Effector memory CD8-positive, alpha-beta T cell (primary cell): ENCODE results near the gene SLA2.
"Not testable (repeated sequence)": the region's sequence is repeated elsewhere in the genome, so short reads cannot be mapped to it uniquely, and the experiment has no call there.

Experiments
- ATAC-seq: fragments of 150-1000 bp; cut with Tn5 transposase; replicated peaks from 2 replicates; pipeline ENCODE4 v1.10.0; 2021; ENCODE audit warnings: mild to moderate bottlenecking, moderate library complexity
- DNase-seq, 3 experiments: peaks; one replicate each; pipeline ENCODE4 v3.0.0; 2021
- H3K27ac Mint-ChIP-seq, 2 donors: one replicate each; pipeline ENCODE4 v1.8.0; 2022; ENCODE audit warnings: mild to moderate bottlenecking in 2 of 2, mixed read lengths in 2 of 2, moderate library complexity in 2 of 2
- H3K27me3 Mint-ChIP-seq, 2 donors: one replicate each; pipeline ENCODE4 v1.8.0; 2022; ENCODE audit warnings: mixed read lengths in 2 of 2
- H3K36me3 Mint-ChIP-seq: one replicate; pipeline ENCODE4 v1.8.0; 2022; ENCODE audit warnings: mild to moderate bottlenecking, moderate library complexity, mixed read lengths; ENCODE audit not compliant: insufficient read depth
- H3K4me1 Mint-ChIP-seq, 2 donors: one replicate each; pipeline ENCODE4 v1.8.0; 2022; ENCODE audit warnings: low read depth in 2 of 2, mixed read lengths in 2 of 2
- H3K4me3 Mint-ChIP-seq, 2 donors: one replicate each; pipeline ENCODE4 v1.8.0; 2022; ENCODE audit warnings: mild to moderate bottlenecking in 2 of 2, mixed read lengths in 2 of 2, moderate library complexity in 2 of 2
- H3K9me3 Mint-ChIP-seq, 2 donors: one replicate each; pipeline ENCODE4 v1.8.0; 2022; ENCODE audit warnings: mixed read lengths in 2 of 2

The SLA2 gene

DNA sequence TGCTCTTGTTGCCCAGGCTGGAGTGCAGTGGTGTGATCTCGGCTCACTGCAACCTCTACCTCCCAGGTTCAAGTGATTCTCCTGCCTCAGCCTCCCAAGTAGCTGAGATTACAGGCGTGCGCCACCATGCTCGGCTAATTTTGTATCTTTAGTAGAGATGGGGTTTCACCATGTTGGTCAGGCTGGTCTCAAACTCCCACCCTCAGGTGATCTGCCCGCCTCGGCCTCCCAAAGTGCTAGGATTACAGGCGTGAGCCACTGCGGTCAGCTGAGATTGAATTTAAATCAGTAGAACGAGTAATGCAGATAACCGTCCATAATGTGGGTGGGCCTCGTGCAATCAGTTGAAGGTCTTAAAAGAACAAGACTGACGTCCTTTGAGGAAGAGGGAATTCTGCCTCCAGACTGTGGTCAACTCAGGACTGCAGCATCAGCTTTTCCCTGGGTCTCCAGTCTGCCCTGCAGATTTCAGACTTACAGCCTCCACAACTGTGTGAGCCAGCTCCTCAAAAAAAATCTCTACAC, 7.1 kb downstream of the SLA2 start:
- H3K9me3 Mint-ChIP-seq, H3K4me3 Mint-ChIP-seq, H3K27me3 Mint-ChIP-seq, DNase-seq, ATAC-seq: not testable (repeated sequence)
- H3K27ac Mint-ChIP-seq = peak overlapping the region in 1 of 2 donors; percentile 70
- peaks cover 91% of the 10 kb centered on the region for H3K36me3 Mint-ChIP-seq
- H3K4me1 Mint-ChIP-seq = peaks cover 28 to 29% of the 10 kb centered on the region in 2 donors

DNA sequence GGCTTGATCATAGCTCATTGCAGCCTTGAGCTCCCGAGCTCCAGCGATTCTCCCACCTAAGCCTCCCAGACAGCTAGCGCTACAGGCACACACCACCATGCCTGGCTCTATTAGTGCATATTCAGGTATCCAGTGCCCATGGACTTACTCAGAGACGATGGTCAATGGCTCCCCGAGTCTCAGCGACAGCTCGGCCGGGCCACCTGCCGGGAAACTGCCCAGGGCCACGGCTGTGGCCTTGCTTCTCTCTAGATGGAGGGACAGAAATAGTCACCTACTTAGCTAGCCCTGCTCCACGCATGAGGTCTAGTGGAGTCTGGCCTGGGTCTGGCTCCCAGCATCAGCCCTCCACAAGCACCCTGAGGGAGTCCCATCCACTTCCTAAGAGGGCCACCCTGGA, 11.7 kb downstream of the SLA2 start:
- DNase-seq (no peak), ATAC-seq (no peak)
- no peak overlapping the region for H3K4me3 Mint-ChIP-seq
- peak overlapping the region; percentile 11 to 96 for H3K27ac Mint-ChIP-seq
- peaks cover 87% of the 10 kb centered on the region for H3K36me3 Mint-ChIP-seq
- no peaks in the 10 kb centered on the region for H3K27me3 Mint-ChIP-seq
- H3K9me3 Mint-ChIP-seq = no peaks in the 10 kb centered on the region
- peaks cover 29 to 33% of the 10 kb centered on the region in 2 donors for H3K4me1 Mint-ChIP-seq

DNA sequence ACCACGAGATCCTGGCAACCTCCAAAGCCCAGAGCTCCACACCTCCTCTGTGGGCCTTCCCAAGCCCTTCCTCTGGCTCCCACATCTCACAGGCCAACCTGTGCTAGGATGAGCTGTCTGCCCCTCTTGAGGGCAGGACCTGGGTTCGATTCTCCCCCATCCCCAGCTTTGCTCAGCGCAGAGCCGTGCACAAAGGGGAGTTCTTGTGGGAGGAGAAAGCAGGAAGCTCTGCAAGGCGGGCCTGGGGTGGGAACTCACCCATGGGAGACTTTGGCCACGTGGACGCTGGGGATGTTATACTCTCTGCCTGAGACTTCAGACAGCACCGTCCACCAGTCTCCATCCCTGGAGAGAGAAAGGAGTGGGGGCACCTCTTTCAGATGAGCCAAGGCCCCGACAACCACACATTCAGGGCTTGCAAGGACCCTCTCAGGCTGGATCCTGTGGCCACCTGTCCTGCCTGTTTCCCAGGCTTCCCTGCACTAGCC, 12.7 kb downstream of the SLA2 start:
- no peaks in the 10 kb centered on the region for H3K27me3 Mint-ChIP-seq
- no peaks in the 10 kb centered on the region for H3K9me3 Mint-ChIP-seq
- peak overlapping the region; percentile 96 to 98 for H3K27ac Mint-ChIP-seq
- H3K36me3 Mint-ChIP-seq = peaks cover 84% of the 10 kb centered on the region
- no peak overlapping the region for H3K4me3 Mint-ChIP-seq
- no peak for DNase-seq
- H3K4me1 Mint-ChIP-seq = peaks cover 32 to 37% of the 10 kb centered on the region in 2 donors
- ATAC-seq = no peak

DNA sequence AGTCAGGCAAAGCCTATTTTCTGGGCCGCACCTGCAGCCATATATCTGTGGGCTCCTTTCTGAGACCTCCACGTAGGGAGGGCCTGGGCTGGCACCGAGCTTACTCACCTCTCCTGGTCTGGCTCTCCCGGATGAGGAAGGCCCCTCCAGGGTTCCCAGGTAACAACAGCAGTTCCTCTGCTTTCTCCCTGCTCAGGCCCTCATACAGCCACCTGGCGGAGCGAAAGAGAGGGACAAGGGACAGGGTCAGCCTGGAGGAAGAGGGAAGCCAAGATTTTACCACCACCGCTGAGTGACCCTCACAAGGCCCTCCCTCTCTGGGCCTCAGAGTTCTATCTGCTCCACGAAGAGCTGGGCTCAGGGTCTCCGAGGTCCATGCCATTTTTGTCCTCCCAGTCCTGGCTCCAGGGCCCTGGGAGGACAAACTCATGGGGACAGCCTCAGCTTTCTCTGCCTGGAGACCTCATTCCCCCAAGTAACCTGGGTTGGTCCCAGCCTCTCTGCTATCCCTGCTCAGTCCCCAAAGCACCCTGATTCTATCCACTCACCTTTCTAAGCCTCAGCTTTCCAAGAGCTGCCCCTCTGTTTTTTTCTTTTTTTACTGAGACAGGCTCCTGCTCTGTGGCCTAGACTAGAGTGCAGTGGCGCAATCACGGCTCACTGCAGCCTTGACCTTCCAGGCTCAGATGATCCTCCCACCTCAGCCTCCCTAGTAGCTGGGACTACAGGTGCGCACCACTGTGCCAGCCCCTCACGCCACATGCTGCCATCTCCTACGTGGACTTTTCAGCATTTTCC, 13.3 kb downstream of the SLA2 start:
- Mint-ChIP-seq H3K27ac (peak overlapping the region; percentile 96 to 98), H3K9me3 (no peaks in the 10 kb centered on the region), H3K36me3 (peaks cover 84% of the 10 kb centered on the region), H3K4me3 (peak overlapping the region in 1 of 2 donors; percentile 2), H3K27me3 (no peaks in the 10 kb centered on the region), H3K4me1 (peaks cover 36 to 44% of the 10 kb centered on the region in 2 donors)
- ATAC-seq (no peak), DNase-seq (no peak)

DNA sequence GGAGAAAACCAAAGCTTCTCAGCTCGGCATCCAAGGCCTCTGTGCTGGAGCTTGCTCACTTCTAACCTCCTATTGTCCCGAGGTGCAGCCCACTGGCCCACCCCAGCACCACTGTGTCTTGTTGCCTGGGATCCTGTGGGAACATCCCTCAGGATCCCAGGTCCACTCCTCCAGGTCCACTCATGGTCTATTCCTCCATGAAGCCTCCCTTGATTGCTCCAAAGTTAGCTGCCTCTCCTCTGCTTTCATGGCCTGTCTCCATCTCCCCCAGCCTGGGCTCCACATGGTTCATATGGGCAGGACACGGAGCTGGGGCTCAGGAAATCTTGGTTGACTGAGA, 13.9 kb downstream of the SLA2 start:
- ATAC-seq = no peak
- no peaks in the 10 kb centered on the region for H3K27me3 Mint-ChIP-seq
- peak overlapping the region in 1 of 2 donors; percentile 2 for H3K4me3 Mint-ChIP-seq
- H3K9me3 Mint-ChIP-seq = no peaks in the 10 kb centered on the region
- H3K4me1 Mint-ChIP-seq = peaks cover 41 to 49% of the 10 kb centered on the region in 2 donors
- H3K36me3 Mint-ChIP-seq = peaks cover 84% of the 10 kb centered on the region
- DNase-seq = no peak
- peak overlapping the region; percentile 96 to 98 for H3K27ac Mint-ChIP-seq

DNA sequence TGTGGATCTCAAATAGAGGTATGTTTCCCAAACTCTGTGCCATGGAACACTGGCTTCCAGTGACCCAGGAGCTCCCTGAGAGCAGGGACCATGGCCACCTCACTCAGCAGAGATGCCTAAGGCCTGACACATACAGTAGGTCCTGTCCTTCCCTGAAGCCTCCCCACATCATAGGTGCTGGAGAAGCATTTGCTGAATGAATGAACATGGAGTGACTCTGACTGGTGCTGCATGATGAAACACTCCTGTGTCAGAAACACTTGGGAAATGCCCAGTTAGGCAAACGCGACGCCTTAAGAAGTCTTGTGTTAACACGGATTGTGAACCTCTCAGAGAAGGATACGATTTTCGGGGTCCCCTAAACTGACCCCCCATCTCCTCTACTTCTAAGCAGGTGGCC, 14.3 kb downstream of the SLA2 start:
- H3K9me3 Mint-ChIP-seq = no peaks in the 10 kb centered on the region
- peaks cover 45 to 54% of the 10 kb centered on the region in 2 donors for H3K4me1 Mint-ChIP-seq
- no peaks in the 10 kb centered on the region for H3K27me3 Mint-ChIP-seq
- H3K36me3 Mint-ChIP-seq = peaks cover 84% of the 10 kb centered on the region
- peak overlapping the region; percentile 96 to 98 for H3K27ac Mint-ChIP-seq
- no peak overlapping the region for H3K4me3 Mint-ChIP-seq
- DNase-seq (no peak), ATAC-seq (no peak)

DNA sequence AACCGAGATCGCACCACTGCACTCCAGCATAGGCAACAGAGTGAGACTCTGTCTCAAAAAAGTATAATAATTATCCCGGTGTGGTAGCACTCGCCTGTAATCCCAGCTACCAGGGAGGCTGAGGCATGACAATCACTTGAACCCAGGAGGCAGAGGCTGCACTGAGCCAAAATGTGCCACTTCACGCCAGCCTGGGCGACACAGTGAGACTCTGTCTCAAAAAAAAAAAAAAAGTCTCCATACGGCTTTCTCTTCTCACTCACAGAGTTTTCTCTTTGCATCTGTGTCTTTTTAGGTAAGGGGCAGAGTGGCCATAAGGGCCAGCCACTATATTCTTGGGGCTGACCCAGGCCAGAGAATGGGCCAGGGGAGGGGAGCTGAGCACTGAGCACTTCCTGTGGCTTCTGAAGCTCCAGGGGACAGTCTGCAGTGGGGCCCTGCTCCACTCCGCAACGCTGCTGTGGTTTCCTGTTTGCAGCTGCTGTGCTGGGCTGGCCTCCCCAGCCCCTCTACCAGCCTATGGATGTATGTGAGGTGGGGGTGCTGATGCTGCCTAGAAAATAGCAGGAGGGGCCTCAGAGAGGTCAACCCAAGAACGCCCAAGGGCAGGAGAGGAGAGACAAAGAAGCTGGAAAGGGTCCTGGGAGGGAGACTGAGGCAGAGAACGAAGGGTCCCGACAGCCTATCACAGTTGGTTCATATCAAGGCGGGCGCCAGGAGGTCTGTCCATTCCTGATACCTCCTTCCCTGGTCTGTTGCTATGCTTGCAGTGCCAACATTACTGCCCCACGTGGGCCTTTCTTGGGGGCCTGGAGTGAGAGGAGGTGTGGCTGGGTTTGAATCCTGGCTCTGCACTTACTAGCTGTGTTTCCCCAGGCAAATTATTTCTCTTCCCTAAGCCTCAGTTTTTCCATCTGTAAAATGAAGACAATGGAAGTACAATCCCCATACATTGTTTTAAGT, 16.0 kb downstream of the SLA2 start:
- no peaks in the 10 kb centered on the region for H3K27me3 Mint-ChIP-seq
- peaks cover 45 to 50% of the 10 kb centered on the region in 2 donors for H3K4me1 Mint-ChIP-seq
- no peaks in the 10 kb centered on the region for H3K9me3 Mint-ChIP-seq
- DNase-seq = peak; percentile 39 to 59 (median 43)
- peak overlapping the region; percentile 77 to 83 for H3K4me3 Mint-ChIP-seq
- ATAC-seq = peak; percentile 75
- peaks cover 84% of the 10 kb centered on the region for H3K36me3 Mint-ChIP-seq
- peak overlapping the region; percentile 96 to 98 for H3K27ac Mint-ChIP-seq

DNA sequence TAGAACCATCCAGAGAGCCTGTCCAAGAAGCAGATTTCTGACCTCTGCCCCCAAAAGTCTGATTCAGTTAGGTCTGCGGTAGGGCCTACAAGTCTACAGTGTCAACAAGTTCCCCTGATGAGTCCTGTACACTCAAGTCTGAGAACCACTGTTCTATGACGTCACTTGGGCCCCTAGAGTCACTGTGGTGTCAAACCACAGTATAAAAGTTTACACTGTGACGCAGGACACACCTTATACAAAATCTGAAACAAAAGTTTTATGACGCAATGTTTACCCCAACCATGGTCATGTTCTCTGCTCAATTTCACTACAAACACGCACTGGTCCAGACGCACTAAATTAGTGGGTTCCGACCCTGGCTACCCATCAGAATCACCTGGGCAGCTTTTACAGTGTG, 17.9 kb downstream of the SLA2 start:
- ATAC-seq = peak; percentile 83
- H3K4me3 Mint-ChIP-seq = peak overlapping the region in 1 of 2 donors; percentile 39
- no peaks in the 10 kb centered on the region for H3K9me3 Mint-ChIP-seq
- peaks cover 84% of the 10 kb centered on the region for H3K36me3 Mint-ChIP-seq
- H3K27me3 Mint-ChIP-seq = no peaks in the 10 kb centered on the region
- peak overlapping the region; percentile 96 to 98 for H3K27ac Mint-ChIP-seq
- DNase-seq = peak; percentile 54 to 68 (median 64)
- H3K4me1 Mint-ChIP-seq = peaks cover 50 to 61% of the 10 kb centered on the region in 2 donors

DNA sequence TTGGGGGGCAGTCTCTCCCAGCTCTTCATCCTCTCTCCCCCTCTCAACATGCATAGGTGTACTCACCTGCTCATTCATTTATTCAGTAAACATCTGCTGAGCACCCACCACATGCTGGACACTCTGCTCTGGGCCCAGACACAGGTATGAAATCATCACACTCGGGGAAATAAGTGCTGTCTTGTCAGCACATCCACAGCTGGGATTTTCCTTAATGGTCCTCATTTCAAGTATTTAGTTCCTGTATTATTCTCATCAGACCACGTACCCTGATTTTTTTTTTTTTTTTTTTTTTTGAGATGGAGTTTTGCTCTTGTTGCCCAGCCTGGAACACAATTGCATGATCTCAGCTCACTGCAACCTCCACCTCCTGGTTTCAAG, 21.1 kb downstream of the SLA2 start:
- no peak for ATAC-seq
- H3K9me3 Mint-ChIP-seq = no peaks in the 10 kb centered on the region
- H3K4me1 Mint-ChIP-seq = peaks cover 39 to 55% of the 10 kb centered on the region in 2 donors
- peaks cover 76% of the 10 kb centered on the region for H3K36me3 Mint-ChIP-seq
- H3K27ac Mint-ChIP-seq = peak overlapping the region; percentile 41 to 76
- no peak for DNase-seq
- H3K27me3 Mint-ChIP-seq = no peaks in the 10 kb centered on the region
- no peak overlapping the region for H3K4me3 Mint-ChIP-seq

DNA sequence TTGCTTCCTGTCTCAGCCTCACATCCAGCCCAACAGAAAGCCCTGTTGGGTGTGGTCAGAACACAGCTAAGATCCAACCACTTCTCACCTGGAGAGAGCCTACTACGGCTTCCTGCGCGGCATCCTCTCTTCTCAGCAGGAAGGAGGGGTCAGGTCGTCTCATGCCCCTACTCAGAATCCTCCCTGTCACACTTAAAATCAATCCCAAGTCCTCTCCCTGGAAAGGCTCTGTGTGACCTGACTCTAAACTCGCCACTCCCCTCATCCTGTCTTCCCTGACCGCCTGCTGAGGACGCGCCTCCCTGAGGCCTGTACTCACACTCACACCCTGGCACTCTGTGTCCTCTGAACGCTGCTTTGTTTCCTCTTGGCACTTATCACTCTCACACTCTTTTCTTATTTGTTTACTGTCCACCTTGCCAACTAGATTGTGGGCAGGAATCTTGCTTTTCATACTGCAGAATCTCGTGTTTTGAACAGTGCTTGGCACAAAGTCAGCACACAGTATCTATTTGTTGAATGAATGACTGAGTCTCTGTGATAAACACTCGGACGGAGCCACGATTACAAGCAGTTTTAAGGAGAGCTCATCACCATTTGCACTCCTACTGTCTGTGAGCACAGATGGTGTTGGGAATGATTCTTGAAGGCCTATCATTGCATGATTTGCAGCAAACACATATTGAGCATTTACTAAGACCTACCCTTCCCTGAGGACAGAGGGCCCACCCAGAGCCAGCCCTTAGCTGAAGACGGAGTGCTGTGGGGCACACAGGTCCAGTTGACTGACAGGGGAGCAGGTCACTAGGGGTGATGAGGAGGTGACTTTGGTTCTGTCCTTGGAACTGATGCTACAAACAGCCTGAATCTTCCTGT, 21.7 kb downstream of the SLA2 start:
- Mint-ChIP-seq H3K27me3 (no peaks in the 10 kb centered on the region), H3K36me3 (peaks cover 72% of the 10 kb centered on the region), H3K4me3 (no peak overlapping the region), H3K9me3 (no peaks in the 10 kb centered on the region), H3K4me1 (peaks cover 34 to 51% of the 10 kb centered on the region in 2 donors), H3K27ac (peak overlapping the region; percentile 41 to 76)
- no peak for DNase-seq
- ATAC-seq = no peak

DNA sequence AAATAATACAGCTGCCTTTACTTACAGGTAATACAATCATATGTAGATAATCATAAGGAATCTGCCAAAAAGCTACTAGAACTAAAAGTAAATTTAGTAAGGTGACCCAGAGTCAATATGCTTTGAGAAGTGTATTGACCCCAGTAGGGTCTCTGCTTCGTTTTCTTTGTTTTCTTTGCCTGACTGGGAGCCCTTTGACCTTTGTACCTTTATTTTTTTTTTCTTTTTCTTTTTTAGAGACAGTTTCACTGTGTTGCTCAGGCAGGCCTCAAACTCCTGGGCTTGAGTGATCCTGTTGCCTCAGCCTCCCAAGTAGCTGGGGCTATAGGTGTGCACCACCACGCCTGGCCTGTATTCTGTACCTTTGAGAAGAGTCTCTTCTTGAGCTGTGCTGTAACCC, 22.6 kb downstream of the SLA2 start:
- DNase-seq = no peak
- Mint-ChIP-seq H3K4me3 (no peak overlapping the region), H3K27me3 (no peaks in the 10 kb centered on the region), H3K9me3 (no peaks in the 10 kb centered on the region), H3K27ac (peak overlapping the region; percentile 41 to 76), H3K4me1 (peaks cover 31 to 46% of the 10 kb centered on the region in 2 donors), H3K36me3 (peaks cover 75% of the 10 kb centered on the region)
- no peak for ATAC-seq

DNA sequence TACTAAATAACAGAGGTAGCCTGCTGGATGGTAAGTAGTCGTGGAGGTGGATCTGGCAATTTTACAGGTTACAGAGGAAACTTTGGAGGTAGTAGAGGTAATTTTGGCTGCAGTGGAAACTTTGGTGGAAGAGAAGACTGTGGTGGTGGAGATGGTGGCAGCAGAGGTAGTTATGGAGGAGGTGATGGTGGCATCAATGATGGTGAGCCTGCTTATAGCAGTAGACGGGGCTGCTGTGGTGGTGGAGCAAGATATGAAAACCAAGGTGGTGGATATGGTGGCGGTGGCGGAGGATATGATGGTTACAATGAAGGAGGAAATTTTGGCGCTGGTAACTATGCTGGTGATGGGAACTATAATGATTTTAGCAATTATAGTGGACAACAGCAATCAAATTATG, 25.1 kb downstream of the SLA2 start:
- peaks cover 18 to 29% of the 10 kb centered on the region in 2 donors for H3K4me1 Mint-ChIP-seq
- peak overlapping the region; percentile 1 to 72 for H3K27ac Mint-ChIP-seq
- H3K4me3 Mint-ChIP-seq = peak overlapping the region in 1 of 2 donors; percentile 2
- no peaks in the 10 kb centered on the region for H3K9me3 Mint-ChIP-seq
- H3K27me3 Mint-ChIP-seq = no peaks in the 10 kb centered on the region
- DNase-seq (no peak), ATAC-seq (no peak)
- peaks cover 68% of the 10 kb centered on the region for H3K36me3 Mint-ChIP-seq
